KMS-11 (cell line): ENCODE results near the gene IGSF6.

Source experiments
- H2AFZ ChIP-seq: fragments of 200-600 bp; sonication (generic); 2 replicates; pipeline ENCODE4 v1.6.1; 2016; ENCODE audit warnings: antibody characterized with exemption, mixed run types, low read depth
- H3K27ac ChIP-seq: fragments of 200-600 bp; sonication (generic); 2 replicates; pipeline ENCODE4 v1.6.1; 2016; ENCODE audit warnings: mild to moderate bottlenecking, mixed run types
- H3K27me3 ChIP-seq: fragments of 200-600 bp; sonication (generic); 2 replicates; pipeline ENCODE4 v1.6.1; 2017; ENCODE audit warnings: mild to moderate bottlenecking, low read depth, mixed run types, moderate library complexity; ENCODE audit not compliant: insufficient read depth
- H3K36me3 ChIP-seq: fragments of 200-600 bp; sonication (generic); 2 replicates; pipeline ENCODE4 v1.6.1; 2017; ENCODE audit warnings: mild to moderate bottlenecking, mixed run types; ENCODE audit not compliant: insufficient read depth
- H3K4me1 ChIP-seq: fragments of 200-600 bp; sonication (generic); 2 replicates; pipeline ENCODE4 v1.6.1; 2016; ENCODE audit warnings: mild to moderate bottlenecking, low read depth, mixed run types; ENCODE audit not compliant: poor library complexity, severe bottlenecking
- H3K4me2 ChIP-seq: fragments of 200-600 bp; sonication (generic); 2 replicates; pipeline ENCODE4 v1.7.0; 2016; ENCODE audit warnings: mild to moderate bottlenecking, mixed run types
- H3K4me3 ChIP-seq: fragments of 200-600 bp; sonication (generic); IDR thresholded peaks from 2 replicates; pipeline ENCODE4 v1.6.1; 2017; ENCODE audit warnings: low read depth, low read length, mixed read lengths; ENCODE audit not compliant: insufficient read depth
- H3K79me2 ChIP-seq: fragments of 200-600 bp; sonication (generic); 2 replicates; pipeline ENCODE4 v1.6.1; 2016; ENCODE audit warnings: low read depth, mixed run types; ENCODE audit not compliant: insufficient read depth
- H3K9ac ChIP-seq: fragments of 200-600 bp; sonication (generic); 2 replicates; pipeline ENCODE4 v1.6.1; 2016; ENCODE audit warnings: mild to moderate bottlenecking, mixed run types
- H4K20me1 ChIP-seq: fragments of 200-600 bp; sonication (generic); 2 replicates; pipeline ENCODE4 v1.6.1; 2016; ENCODE audit warnings: mild to moderate bottlenecking, mixed run types; ENCODE audit not compliant: insufficient read depth
- CTCF ChIP-seq: fragments of 200-600 bp; sonication (generic); conservative IDR thresholded peaks from 2 replicates; pipeline ENCODE4 v1.6.1; 2017; ENCODE audit warnings: low read depth, mild to moderate bottlenecking, antibody characterized with exemption, low read length, moderate library complexity, mixed read lengths

IGSF6 gene

GRCh38 chr16:21597561-21598030 lies 54.8 kb downstream of the IGSF6 start:
- Histone ChIP-seq H3K27ac (no peak overlapping the region), H3K4me3 (no peak overlapping the region), H3K4me2 (no peak overlapping the region), H3K79me2 (peaks cover 25% of the 10 kb centered on the region), H3K27me3 (no peaks in the 10 kb centered on the region), H4K20me1 (no peaks in the 10 kb centered on the region), H2AFZ (no peak overlapping the region; the same call in 1 of the 2 replicates), H3K9ac (no peak overlapping the region), H3K36me3 (no peaks in the 10 kb centered on the region), H3K4me1 (peaks cover 25% of the 10 kb centered on the region)
- no peak for TF ChIP-seq CTCF

DNA sequence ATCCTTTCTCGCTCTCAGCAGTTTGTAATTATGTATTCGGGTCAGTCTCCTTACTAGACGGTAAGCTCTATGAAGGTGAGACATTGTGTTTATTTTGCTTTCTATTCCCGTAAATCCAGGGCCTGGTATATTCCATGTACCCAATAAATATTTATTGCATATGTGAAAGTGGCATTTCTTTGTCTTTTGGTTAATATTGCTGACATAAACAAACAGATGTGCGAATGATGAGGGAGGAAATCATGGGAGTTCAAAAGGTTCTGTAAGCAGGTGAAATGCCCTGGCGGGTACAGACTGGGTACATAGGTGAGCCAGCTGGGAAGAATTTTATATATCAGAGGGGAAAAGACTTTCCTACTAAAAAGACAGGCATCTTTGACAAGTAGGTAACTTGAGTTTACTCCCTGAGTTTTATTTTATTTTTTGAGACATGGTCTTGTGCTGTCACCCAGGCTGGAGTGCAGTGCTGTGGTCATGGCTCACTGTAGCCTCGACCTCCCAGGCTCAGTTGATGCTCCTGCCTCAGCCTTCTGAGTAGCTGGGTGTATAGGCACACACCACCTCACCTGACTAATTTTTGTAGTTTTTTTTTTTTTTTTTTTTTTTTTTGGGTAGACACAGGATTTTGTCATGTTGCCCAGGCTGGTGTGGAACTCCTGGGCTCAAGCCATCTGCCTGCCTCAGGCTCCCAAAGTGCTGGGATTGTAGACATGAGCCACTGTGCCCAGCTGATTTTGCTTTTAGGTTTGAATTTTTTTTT lies 58.7 kb downstream of the IGSF6 start:
- Histone ChIP-seq H3K9ac (no peak overlapping the region), H3K36me3 (no peaks in the 10 kb centered on the region), H3K79me2 (no peaks in the 10 kb centered on the region), H3K4me1 (peaks cover 6% of the 10 kb centered on the region), H3K27ac (no peak overlapping the region), H3K27me3 (no peaks in the 10 kb centered on the region), H2AFZ (no peak overlapping the region), H3K4me2 (no peak overlapping the region), H3K4me3 (no peak overlapping the region), H4K20me1 (no peaks in the 10 kb centered on the region)
- no peak for TF ChIP-seq CTCF

DNA sequence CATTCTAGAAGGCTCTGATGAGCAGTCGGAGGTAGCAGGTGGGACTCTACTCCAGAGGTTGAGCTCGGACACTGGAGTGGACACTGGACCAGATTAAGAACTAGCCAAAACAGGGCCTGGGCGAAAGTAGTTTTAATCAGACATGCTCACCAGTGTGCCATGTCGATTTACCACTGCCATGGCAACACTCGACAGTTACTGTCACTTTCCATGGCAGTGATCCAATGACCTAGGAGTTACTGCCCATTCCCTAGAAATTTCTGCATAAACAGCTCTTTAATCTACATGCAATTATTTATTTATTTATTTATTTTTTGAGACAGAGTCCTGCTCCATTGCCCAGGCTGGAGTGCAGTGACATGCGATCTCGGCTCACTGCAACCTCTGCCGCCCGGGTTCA lies 60.2 kb downstream of the IGSF6 start:
- Histone ChIP-seq H3K79me2 (no peaks in the 10 kb centered on the region), H3K9ac (no peak overlapping the region), H3K27me3 (no peaks in the 10 kb centered on the region), H3K27ac (no peak overlapping the region), H3K4me2 (no peak overlapping the region), H4K20me1 (no peaks in the 10 kb centered on the region), H2AFZ (no peak overlapping the region), H3K4me3 (no peak overlapping the region), H3K4me1 (no peaks in the 10 kb centered on the region), H3K36me3 (no peaks in the 10 kb centered on the region)
- TF ChIP-seq CTCF, result no peak

DNA sequence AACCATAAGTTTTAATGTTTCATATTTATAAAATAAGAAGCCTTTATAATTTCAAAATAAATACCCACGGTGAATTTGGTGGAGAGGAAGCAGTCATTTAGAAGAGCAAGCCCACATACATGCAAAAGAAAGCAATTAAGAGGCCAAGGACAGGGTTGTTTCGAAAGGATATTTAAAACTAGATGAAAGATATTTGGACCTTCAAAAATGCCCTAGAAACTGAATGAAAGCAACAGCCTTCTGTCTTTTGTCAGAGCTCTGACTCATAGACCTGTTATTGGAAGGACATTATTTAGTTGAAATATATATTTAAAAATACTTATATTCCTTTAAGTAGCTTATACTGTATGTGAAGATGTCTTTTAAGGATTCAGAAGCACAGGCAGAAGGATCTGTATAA lies 61.6 kb downstream of the IGSF6 start:
- no peaks in the 10 kb centered on the region for H4K20me1 ChIP-seq
- no peak for TF ChIP-seq CTCF
- no peaks in the 10 kb centered on the region for H3K36me3 ChIP-seq
- no peak overlapping the region for H3K27ac ChIP-seq
- no peak overlapping the region for H3K4me3 ChIP-seq
- no peaks in the 10 kb centered on the region for H3K4me1 ChIP-seq
- no peak overlapping the region for H3K9ac ChIP-seq
- H3K27me3 ChIP-seq, result no peaks in the 10 kb centered on the region
- no peak overlapping the region for H2AFZ ChIP-seq
- H3K79me2 ChIP-seq, result no peaks in the 10 kb centered on the region
- H3K4me2 ChIP-seq, result no peak overlapping the region
